HepG2 (cell line): Measurements from ENCODE around the gene SHISA4. TPM values are rescaled to one million over a fixed set of nuclear protein-coding genes. Genes with fewer than 3 reads are reported as not detected.

ENCODE experiments used
- AFF4 ChIP-seq: sonication (generic); formaldehyde crosslinking; IDR thresholded peaks from 2 replicates; pipeline ENCODE4 v1.4.0; 2020; ENCODE audit warnings: missing genetic modification reagents
- ASH2L ChIP-seq: fragments of 300-600, 200-600 bp; sonication (generic); IDR thresholded peaks from 2 replicates; pipeline ENCODE4 v1.7.0; 2017; ENCODE audit warnings: low read depth, mild to moderate bottlenecking, moderate library complexity, mixed read lengths, low read length; ENCODE audit not compliant: insufficient read length
- GFI1 ChIP-seq: sonication (generic); formaldehyde crosslinking; IDR thresholded peaks from 2 replicates; pipeline ENCODE4 v1.5.0; 2020; ENCODE audit warnings: missing genetic modification reagents, mild to moderate bottlenecking, borderline replicate concordance
- GPBP1L1 ChIP-seq: sonication (generic); formaldehyde crosslinking; IDR thresholded peaks from 2 replicates; pipeline ENCODE4 v1.5.0; 2020; ENCODE audit warnings: mild to moderate bottlenecking, missing genetic modification reagents
- IRF9 ChIP-seq: sonication (generic); formaldehyde crosslinking; IDR thresholded peaks from 2 replicates; pipeline ENCODE4 v1.8.0; 2022; ENCODE audit warnings: missing genetic modification reagents, mild to moderate bottlenecking, borderline replicate concordance
- MIER3 ChIP-seq: IDR thresholded peaks from 2 replicates; pipeline ENCODE4 v1.6.1; 2016; ENCODE audit warnings: missing compliant biosample characterization, borderline replicate concordance
- MYPOP ChIP-seq: sonication (generic); formaldehyde crosslinking; IDR thresholded peaks from 2 replicates; pipeline ENCODE4 v1.8.1; 2023; ENCODE audit warnings: mild to moderate bottlenecking, moderate library complexity, missing genetic modification reagents
- NR2F1 ChIP-seq, 2 experiments: fragments of 450-650 bp in 1 of 2; formaldehyde crosslinking in 1 of 2; IDR thresholded peaks; 2 replicates each; pipeline versions ENCODE4 v1.5.0 to v1.6.1; 2016 to 2020; ENCODE audit warnings: mild to moderate bottlenecking in 1 of 2, missing compliant biosample characterization in 1 of 2, missing genetic modification reagents in 1 of 2, moderate library complexity in 1 of 2
- RNF219 ChIP-seq: sonication (generic); formaldehyde crosslinking; IDR thresholded peaks from 2 replicates; pipeline ENCODE4 v1.5.0; 2020; ENCODE audit warnings: mild to moderate bottlenecking, missing genetic modification reagents
- TBX2 ChIP-seq: sonication (generic); formaldehyde crosslinking; IDR thresholded peaks from 2 replicates; pipeline ENCODE4 v1.5.0; 2020; ENCODE audit warnings: missing genetic modification reagents, mild to moderate bottlenecking, borderline replicate concordance
- ZNF281 ChIP-seq: sonication (generic); formaldehyde crosslinking; IDR thresholded peaks from 2 replicates; pipeline ENCODE4 v1.4.0; 2020; ENCODE audit warnings: missing genetic modification reagents, borderline replicate concordance
- polyA plus RNA-seq, 8 experiments: library from polyadenylated mRNA; depleted of rRNA in 3 of 8; stranded (reverse) in 7 of 8; unstranded in 1 of 8; fragments of >200 nt; fragmentation: Illumina TruSeq in 4 of 8; extraction: Trizol in 4 of 8; gene quantifications; 2 replicates each; pipeline versions ENCODE4 v1.2.1 to v1.2.3, GENCODE V29; 2011 to 2016; ENCODE audit warnings: low read depth in 4 of 8, missing spikeins in 1 of 8, mixed read lengths in 1 of 8; ENCODE audit not compliant: insufficient read depth in 1 of 8
- total RNA-seq, 5 experiments: library from RNA; depleted of rRNA; stranded (reverse); fragments of >200 nt; fragmentation: Illumina TruSeq; extraction: Trizol; gene quantifications; 2 replicates each; pipeline ENCODE4 v1.2.3, GENCODE V29; 2016; ENCODE audit warnings: low read depth in 1 of 5

SHISA4 gene
- total and polyA plus RNA-seq, 2 of the 13 experiments (the other 11 are each of a cell fraction or from before 2014, with no cell fraction given) = 0.51 to 1.0 TPM

- TF ChIP-seq ZNF281 = peak; percentile 89
- TF ChIP-seq MIER3 (CRISPR knock-in tag) = no peak
- TF ChIP-seq MYPOP (CRISPR knock-in tag) = no peak
- no peak for TF ChIP-seq AFF4 (CRISPR knock-in tag)
- TF ChIP-seq GFI1 (CRISPR knock-in tag) = peak; percentile 68; the same call in 1 of the 2 replicates
- peak in 1 of 2 experiments; percentile 32; a peak in 1 of 4 replicates for TF ChIP-seq NR2F1 (CRISPR knock-in tag; IDR thresholded peaks at IDR 0.05)
- peak; percentile 41 for TF ChIP-seq ASH2L
- 0 out of 2 replicates have a peak, but pooled peaks have one; percentile 15 for TF ChIP-seq TBX2 (CRISPR knock-in tag)
- no peak for TF ChIP-seq GPBP1L1 (CRISPR knock-in tag)
- TF ChIP-seq IRF9 (CRISPR knock-in tag) = 0 out of 2 replicates have a peak, but pooled peaks have one; percentile 46
- TF ChIP-seq RNF219 (CRISPR knock-in tag) = no peak
Observed at GRCh38 chr1:201941420-201942128, 52.9 kb downstream of the SHISA4 start (continued).
